ENCODE data around the gene GPAT3.

DNA sequence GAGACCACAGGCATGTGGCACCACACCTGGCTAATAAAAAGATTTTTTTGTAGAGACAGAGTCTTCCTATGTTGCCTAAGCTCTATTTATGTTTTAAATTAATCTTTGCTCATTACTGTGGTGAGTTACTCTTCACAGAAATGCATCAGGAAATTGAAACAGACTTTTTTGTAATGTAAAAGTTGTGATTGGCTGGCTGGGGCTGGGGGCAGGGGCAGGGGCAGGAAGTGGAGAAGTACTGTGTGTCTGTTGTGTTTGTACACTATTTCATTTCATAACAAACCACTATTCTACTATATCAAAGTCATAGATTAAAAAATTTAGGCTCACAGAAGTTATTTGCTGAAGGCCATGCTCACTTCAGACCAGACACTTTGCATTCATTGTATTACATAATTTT, 31.9 kb upstream of the GPAT3 start:
- TF ChIP-seq GATA2 (IDR thresholded peaks at IDR 0.05; ENCODE audit: low read depth, low read length) (no peak), GATA3 (IDR thresholded peaks at IDR 0.05; ENCODE audit: low read depth, low read length) (no peak)

Data from SH-SY5Y (cell line).